HG02852 (cell line): ENCODE measurements around the gene NUP133.

Experiments used
- ATAC-seq: cut with Tn5 transposase; IDR thresholded peaks from one replicate; pipeline ENCODE4 v1.9.1; 2021; ENCODE audit warnings: mild to moderate bottlenecking, moderate library complexity; ENCODE audit not compliant: unreplicated experiment

NUP133 gene

GRCh38 chr1:229452956-229453801, 55.0 kb downstream of the NUP133 start:
- no peak for ATAC-seq

GRCh38 chr1:229448845-229449244, 59.3 kb downstream of the NUP133 start:
- ATAC-seq: no peak

GRCh38 chr1:229448354-229448753, 59.8 kb downstream of the NUP133 start:
- no peak for ATAC-seq

DNA sequence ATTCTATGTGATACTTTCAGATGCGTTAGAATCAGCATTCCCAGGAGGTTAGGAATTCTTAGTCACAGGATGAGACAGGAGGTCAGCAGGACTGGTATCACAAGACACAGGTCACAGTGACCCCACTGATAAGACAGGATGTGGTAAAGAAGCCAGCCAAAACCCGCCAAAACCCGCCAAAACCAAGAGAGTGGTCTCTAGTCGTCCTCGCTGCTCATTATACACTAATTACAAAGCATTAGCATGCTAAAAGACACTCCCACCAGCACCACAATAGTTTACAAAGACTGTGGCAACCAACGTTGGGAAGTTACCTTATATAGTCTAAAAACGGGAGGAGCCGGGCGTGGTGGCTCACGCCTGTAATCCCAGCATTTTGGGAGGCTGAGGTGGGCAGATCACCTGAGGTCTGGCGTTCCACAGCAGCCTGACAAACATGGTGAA, 60.3 kb downstream of the NUP133 start:
- no peak for ATAC-seq

DNA sequence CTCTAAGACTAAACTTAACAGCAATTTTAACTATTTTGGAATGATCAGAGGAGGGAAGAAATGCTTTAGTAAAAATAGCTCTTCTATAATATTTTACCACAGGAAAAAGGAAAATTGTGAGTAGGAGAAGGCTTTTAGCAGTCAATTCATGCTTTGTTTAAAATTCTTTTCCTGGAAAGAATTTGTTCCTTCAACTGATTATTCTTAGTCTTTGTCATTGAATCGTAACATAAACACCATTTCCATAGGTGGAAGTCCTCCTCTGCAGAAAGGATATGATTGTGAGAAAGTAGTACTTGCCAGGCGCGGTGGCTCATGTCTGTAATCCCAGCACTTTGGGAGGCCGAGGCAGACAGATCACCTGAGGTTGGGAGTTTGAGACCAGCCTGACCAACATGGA, 62.3 kb downstream of the NUP133 start:
- no peak for ATAC-seq

GRCh38 chr1:229440851-229441537, 67.1 kb downstream of the NUP133 start:
- ATAC-seq: peak; percentile 99

DNA sequence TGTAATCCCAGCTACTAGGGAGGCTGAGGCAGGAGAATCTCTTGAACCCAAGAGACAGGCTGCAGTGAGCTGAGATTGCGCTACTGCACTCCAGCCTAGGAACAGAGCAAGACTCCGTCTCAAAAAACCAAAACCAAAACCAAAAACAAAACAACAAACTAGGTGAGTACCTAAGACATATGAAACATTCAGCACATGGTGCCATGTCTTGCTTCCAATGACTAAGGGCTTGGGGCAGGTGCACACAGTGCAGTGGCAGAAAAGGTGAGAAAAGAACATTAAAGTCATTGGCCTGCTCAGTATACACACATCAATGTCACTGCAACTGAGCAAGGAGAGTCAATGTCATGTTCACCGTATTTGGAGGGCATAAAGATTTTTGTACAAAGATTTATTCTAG, 70.1 kb downstream of the NUP133 start:
- no peak for ATAC-seq

DNA sequence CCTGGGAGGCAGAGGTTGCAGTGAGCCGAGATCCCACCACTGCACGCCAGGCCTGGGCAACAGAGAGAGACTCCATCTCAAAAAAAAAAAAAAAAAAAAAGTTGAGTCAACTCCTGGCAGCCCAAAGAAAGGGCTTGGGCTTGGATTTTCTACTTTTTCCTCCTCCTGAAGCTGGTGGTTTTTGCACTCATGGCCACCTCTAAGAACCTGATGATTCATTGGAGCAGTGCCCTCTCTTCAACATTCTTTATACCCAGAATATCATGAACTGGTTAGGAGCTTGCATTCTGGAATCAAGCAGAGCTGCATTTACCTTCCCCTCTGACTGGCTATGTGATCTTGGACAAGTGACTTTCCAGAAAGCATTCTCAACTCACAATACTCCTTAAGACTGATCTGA, 70.7 kb downstream of the NUP133 start:
- ATAC-seq: no peak

DNA sequence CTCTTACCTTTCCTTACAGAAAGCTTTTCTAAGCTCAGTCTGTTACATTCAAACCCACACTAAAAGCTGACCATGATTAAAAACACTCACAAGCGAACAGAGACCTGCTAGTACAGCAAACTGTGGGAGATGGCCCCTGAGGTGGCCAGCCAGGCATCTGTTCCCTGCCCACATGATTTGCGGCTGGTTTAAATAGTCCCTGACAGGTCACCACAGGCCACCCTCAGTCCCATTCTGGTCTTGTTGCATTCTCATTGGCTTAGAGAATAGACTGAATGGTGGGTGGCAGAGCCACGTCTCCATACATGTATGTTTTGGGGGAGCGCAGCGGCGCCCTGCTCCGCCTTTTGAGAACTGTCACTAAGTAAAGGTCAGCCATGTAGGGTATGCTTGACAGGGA, 71.9 kb downstream of the NUP133 start:
- ATAC-seq: no peak

GRCh38 chr1:229434641-229435051, 73.5 kb downstream of the NUP133 start:
- no peak for ATAC-seq

DNA sequence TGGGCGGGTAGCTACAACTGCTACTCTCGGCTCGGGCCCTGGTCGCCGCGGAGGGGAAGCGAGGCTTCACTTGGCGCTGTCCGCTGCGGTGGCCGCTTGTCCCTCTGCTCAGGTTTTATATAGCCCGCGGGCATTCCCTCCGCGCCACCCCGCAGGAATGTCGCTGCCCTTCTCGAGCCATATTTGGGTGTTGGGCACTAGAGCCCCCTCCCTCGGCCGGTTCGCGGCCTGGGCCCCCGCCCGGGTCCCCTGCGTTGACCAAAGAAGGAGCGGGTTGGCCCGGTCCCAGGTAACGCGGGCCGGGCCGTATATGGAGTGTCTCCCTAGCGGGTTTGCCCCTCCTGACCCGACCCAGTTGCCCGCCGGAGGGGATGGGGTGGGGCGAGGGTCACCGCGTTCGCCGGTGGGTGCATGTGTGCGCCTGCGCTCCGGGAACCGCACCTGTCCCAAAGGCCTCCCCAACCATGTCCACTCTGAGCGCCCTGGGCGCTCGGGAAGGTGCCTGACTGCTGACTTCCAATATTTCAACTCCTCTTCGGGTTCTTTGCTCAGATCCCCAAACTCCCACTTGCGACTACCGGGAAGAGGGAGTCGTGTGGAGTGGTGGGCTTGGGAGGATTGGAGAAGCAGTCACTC, 74.0 kb downstream of the NUP133 start, which contains the start of gene ACTA1:
Gene ACTA1 (minus strand): TSS at position 90 of the 636 bp plus-strand sequence. CDS start 979 bp downstream, outside the sequence.
- no peak for ATAC-seq

- no peak for ATAC-seq
These were observed 74.7 kb downstream of the NUP133 start for GRCh38 chr1:229433364-229434004.

DNA sequence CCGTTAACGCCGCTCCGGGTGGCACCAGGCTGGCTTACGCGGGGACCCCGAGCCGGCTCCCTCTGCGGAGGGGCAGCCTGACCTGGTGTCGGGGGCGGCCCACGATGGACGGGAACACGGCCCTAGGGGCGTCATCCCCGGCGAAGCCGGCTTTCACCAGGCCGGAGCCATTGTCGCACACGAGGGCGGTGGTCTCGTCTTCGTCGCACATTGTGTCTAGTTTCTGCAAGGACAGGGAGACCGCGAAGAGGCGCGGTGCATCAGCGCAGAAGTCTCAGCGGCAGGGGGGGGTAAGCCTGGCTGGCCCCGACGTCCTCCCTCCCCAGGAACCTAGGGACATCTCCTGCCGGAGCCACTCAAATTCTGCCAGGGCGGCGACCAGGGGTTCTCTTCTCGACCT, 75.2 kb downstream of the NUP133 start:
- no peak for ATAC-seq

- ATAC-seq: no peak
These were observed 76.1 kb downstream of the NUP133 start for GRCh38 chr1:229432116-229432461.

DNA sequence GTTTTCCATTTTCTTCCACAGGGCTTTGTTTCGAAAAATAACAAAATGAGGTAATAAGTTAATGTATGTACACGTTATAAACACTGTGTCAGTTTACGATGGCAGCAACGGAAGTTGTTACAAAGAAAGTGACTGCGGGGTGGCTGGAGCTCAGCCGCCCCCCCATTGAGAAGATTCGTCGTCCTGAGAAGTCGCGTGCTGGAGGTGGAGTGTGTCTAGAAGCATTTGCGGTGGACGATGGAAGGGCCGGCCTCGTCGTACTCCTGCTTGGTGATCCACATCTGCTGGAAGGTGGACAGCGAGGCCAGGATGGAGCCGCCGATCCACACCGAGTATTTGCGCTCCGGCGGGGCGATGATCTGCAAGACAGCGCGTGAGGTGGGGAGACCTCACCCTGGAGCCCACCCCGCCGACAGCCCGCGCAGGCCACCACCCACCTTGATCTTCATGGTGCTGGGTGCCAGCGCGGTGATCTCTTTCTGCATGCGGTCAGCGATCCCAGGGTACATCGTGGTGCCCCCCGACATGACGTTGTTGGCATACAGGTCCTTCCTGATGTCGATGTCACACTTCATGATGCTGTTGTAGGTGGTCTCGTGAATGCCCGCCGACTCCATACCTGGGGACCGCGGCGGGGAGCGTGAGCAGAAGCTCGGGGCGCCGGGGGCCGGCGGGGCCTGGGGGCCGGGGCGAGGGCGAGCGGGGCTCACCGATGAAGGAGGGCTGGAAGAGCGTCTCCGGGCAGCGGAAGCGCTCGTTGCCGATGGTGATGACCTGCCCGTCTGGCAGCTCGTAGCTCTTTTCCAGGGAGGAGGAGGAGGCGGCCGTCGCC, 76.6 kb downstream of the NUP133 start:
- no peak for ATAC-seq

DNA sequence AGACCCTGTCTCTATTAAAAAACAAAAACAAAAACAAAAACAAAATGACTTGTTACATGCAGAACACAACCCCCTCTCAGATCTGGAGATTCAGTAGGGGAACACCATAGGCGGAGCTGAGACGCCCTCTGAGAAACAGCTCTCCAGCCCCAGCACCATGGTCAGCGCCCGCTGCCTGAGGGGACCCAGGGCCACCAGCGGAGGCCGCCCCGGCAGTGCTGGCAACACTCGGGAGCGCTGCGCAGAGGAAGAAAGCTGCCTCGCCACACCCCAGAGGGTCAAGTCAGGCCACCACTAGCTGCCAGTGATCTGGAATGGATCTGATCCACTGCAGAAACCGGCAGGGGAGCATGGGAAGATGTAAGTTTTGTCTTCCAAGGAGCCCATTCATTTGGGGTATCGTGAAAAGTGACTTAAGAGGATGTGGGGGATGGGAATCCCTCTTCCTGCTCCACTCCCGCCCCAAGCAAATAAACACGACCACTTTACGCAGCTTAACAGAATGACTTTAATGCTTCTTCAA, 77.3 kb downstream of the NUP133 start:
- no peak for ATAC-seq

- no peak for ATAC-seq
These were observed 79.9 kb downstream of the NUP133 start for GRCh38 chr1:229428256-229428655.

DNA sequence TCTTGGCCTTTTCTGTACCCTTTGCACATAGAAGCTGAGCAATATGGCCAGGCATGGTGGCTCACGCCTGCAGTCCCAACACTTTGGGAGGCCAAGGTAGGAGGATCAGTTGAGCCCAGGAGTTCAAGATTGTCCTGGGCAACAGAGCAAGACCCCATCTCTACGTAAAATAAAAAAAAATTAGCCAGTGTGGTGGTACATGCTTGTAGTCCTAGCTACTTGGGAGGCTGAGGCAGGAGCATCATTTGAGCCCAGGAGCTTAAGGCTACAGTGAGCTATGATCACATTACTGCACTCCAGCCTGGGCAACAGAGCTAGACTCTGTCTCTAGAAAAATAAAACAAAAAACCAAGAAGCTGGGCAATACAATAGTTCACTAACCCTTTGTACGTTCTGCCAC, 80.6 kb downstream of the NUP133 start:
- no peak for ATAC-seq

- no peak for ATAC-seq
These were observed 82.5 kb downstream of the NUP133 start for GRCh38 chr1:229425564-229426159.

- ATAC-seq: no peak
These were observed 87.4 kb downstream of the NUP133 start for GRCh38 chr1:229420765-229421164.
